Inflammatory macrophage (primary cell): ENCODE data around the gene ETFA.

Experiments used
- DNase-seq, 2 donors: peaks; one replicate each; pipeline ENCODE4 v3.0.0-alpha.2; 2020 to 2022

ETFA gene

GRCh38 chr15:76168237-76168984 lies 142.9 kb downstream of the ETFA start:
- DNase-seq = no peak

DNA sequence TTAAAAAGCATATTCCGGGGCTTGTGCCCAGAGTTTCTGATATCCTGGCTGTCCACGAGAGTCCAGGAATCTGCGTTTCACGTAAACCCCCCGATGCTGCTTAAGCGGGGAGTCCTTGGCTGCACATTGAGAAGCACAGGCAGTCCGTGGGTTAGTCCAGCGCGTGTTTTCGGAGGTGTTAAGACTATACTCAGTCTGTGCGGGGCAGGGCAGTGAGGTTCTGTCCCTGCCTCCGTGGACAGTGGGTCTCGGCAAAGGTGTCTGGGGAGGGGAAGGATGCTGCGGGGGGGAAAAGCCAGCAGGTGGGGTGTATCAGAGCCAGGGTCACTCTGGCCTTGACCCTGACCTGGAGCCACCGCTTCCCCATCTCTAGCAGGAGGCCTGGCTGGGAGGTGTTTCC lies 145.3 kb downstream of the ETFA start:
- no peak for DNase-seq
